DOHH2 (cell line): ENCODE results near the gene ZNF462.

Source experiments
- H3F3A ChIP-seq: fragments of 200-600 bp; sonication (generic), shearing (Covaris generic); 2 replicates; pipeline ENCODE4 v1.6.0; 2016; ENCODE audit warnings: antibody characterized with exemption, mild to moderate bottlenecking; ENCODE audit not compliant: control insufficient read depth, insufficient read depth
- H3K27ac ChIP-seq: fragments of 200-600 bp; sonication (generic); 2 replicates; pipeline ENCODE4 v1.5.1; 2014; ENCODE audit warnings: low read depth, mild to moderate bottlenecking, low read length, moderate library complexity
- H3K27me3 ChIP-seq: fragments of 200-600 bp; sonication (generic); 2 replicates; pipeline ENCODE4 v1.6.1; 2014; ENCODE audit warnings: mild to moderate bottlenecking, low read length, mixed read lengths; ENCODE audit not compliant: control insufficient read depth
- H3K36me3 ChIP-seq: fragments of 200-600 bp; sonication (generic); 2 replicates; pipeline ENCODE4 v1.6.1; 2014; ENCODE audit warnings: mild to moderate bottlenecking, low read length, moderate library complexity, mixed read lengths; ENCODE audit not compliant: control insufficient read depth
- H3K4me1 ChIP-seq: fragments of 200-600 bp; sonication (generic); 2 replicates; pipeline ENCODE4 v1.6.1; 2014; ENCODE audit warnings: mild to moderate bottlenecking, low read length, mixed read lengths; ENCODE audit not compliant: control insufficient read depth
- H3K4me2 ChIP-seq: fragments of 200-600 bp; sonication (generic); 2 replicates; pipeline ENCODE4 v1.6.0; 2014; ENCODE audit warnings: mild to moderate bottlenecking, low read length, moderate library complexity
- H3K4me3 ChIP-seq: fragments of 200-600 bp; sonication (generic); 2 replicates; pipeline ENCODE4 v1.5.1; 2014; ENCODE audit warnings: mild to moderate bottlenecking, low read length, mixed read lengths
- H3K79me2 ChIP-seq: fragments of 200-600 bp; sonication (generic); 2 replicates; pipeline ENCODE4 v1.6.1; 2014; ENCODE audit warnings: mild to moderate bottlenecking, low read length, mixed read lengths; ENCODE audit not compliant: control insufficient read depth
- H3K9me2 ChIP-seq: fragments of 200-600 bp; sonication (generic); replicated peaks from 2 replicates; pipeline ENCODE4 v1.6.1; 2014; ENCODE audit warnings: mild to moderate bottlenecking, low read length, mixed read lengths; ENCODE audit not compliant: control insufficient read depth
- H3K9me3 ChIP-seq: fragments of 200-600 bp; sonication (generic); 2 replicates; pipeline ENCODE4 v1.6.1; 2014; ENCODE audit warnings: antibody characterized with exemption, low read length, mixed read lengths; ENCODE audit not compliant: control insufficient read depth, insufficient read depth
- H4K20me1 ChIP-seq: fragments of 200-600 bp; sonication (generic); 2 replicates; pipeline ENCODE4 v1.6.0; 2014; ENCODE audit warnings: low read depth, mild to moderate bottlenecking, antibody characterized with exemption, low read length, moderate library complexity; ENCODE audit not compliant: control insufficient read depth, insufficient read depth
- EZH2phosphoT487 ChIP-seq: fragments of 200-600 bp; sonication (generic); IDR thresholded peaks from 2 replicates; pipeline ENCODE4 v1.6.1; 2017; ENCODE audit warnings: borderline replicate concordance, mild to moderate bottlenecking, antibody characterized with exemption, low read length, moderate library complexity, mixed read lengths
- TF ChIP-seq, protein P1 (sequence below): fragments of 200-600 bp; sonication (generic); IDR thresholded peaks from one replicate; pipeline ENCODE4 v1.5.1; 2014; ENCODE audit warnings: antibody characterized with exemption, mild to moderate bottlenecking, low read depth, low read length; ENCODE audit not compliant: poor library complexity, severe bottlenecking

The ZNF462 gene

DNA sequence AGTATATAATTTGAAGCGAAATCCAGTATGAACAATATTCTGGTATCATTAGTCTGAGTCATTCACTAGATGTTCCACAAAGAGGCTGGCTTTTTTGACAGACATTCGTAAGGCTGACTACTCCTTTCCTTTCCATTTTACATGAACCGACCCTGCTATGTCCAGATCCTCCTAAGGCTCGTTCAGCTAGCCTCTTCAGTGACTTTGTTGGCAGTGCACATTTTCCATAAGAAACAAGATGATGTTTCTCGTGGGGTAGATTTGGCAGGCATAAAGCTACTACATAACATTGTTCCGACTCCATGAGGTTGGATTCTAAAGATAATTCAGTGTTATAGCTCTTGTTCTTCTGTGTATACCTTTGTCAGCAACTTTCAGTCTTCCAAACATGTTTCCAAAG lies 49.0 kb downstream of the ZNF462 start:
- H3K27me3 ChIP-seq, result no peaks in the 10 kb centered on the region
- no peak overlapping the region for H3K4me3 ChIP-seq
- no peaks in the 10 kb centered on the region for H3K4me1 ChIP-seq
- no peaks in the 10 kb centered on the region for H3K79me2 ChIP-seq
- H3K36me3 ChIP-seq, result no peaks in the 10 kb centered on the region
- H4K20me1 ChIP-seq, result no peaks in the 10 kb centered on the region
- H3K9me2 ChIP-seq, result no peaks in the 10 kb centered on the region
- H3K27ac ChIP-seq, result no peak overlapping the region
- no peak overlapping the region for H3K4me2 ChIP-seq
- TF ChIP-seq, protein P1, sequence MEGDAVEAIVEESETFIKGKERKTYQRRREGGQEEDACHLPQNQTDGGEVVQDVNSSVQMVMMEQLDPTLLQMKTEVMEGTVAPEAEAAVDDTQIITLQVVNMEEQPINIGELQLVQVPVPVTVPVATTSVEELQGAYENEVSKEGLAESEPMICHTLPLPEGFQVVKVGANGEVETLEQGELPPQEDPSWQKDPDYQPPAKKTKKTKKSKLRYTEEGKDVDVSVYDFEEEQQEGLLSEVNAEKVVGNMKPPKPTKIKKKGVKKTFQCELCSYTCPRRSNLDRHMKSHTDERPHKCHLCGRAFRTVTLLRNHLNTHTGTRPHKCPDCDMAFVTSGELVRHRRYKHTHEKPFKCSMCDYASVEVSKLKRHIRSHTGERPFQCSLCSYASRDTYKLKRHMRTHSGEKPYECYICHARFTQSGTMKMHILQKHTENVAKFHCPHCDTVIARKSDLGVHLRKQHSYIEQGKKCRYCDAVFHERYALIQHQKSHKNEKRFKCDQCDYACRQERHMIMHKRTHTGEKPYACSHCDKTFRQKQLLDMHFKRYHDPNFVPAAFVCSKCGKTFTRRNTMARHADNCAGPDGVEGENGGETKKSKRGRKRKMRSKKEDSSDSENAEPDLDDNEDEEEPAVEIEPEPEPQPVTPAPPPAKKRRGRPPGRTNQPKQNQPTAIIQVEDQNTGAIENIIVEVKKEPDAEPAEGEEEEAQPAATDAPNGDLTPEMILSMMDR, result no peak
- no peak for TF ChIP-seq EZH2phosphoT487
- H3F3A ChIP-seq, result no peaks in the 10 kb centered on the region
- H3K9me3 ChIP-seq, result no peaks in the 10 kb centered on the region

DNA sequence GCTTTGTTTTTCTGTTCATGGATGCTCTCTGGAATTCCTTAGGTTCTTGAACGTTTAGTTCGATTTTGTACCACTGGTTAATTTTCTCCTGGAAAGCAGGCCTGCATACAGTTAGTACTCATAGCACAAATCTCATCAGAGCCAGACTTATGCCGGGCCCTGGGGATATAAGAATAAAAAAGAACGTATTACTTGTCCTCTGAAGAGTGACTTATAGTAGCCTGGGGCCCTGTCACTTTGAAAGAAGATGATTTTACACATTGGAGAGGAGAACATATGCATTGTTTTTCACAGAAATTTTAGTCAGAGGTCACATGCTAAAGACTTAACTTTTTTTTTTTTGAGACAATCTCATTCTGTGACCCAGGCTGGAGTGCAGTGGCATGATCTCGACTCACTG lies 50.3 kb downstream of the ZNF462 start:
- no peaks in the 10 kb centered on the region for H3K36me3 ChIP-seq

DNA sequence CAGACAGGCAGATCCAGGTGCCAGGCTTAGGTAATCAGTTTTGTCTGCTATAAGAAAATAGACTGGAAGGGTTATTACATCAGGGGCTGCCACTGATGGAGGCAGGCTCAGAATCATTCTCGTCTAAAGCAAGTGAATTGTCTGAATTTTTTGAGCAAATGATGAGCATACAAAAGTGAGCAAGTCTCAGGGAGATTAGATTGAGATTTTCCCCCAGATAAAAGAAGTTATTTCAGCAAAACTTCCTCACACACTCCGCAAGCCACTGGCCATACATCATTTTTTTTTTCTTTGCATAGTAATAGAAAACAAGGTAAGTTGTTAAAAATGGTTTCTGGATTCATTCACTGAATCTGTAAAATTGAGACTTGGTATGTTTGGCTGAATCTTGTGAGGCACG lies 52.9 kb downstream of the ZNF462 start:
- H3K4me1 ChIP-seq, result no peaks in the 10 kb centered on the region
- H3K79me2 ChIP-seq, result no peaks in the 10 kb centered on the region
- no peaks in the 10 kb centered on the region for H3K36me3 ChIP-seq
- no peaks in the 10 kb centered on the region for H3F3A ChIP-seq
- no peaks in the 10 kb centered on the region for H3K27me3 ChIP-seq
- no peak overlapping the region for H3K27ac ChIP-seq
- no peaks in the 10 kb centered on the region for H3K9me3 ChIP-seq
- no peaks in the 10 kb centered on the region for H4K20me1 ChIP-seq
- H3K4me2 ChIP-seq, result no peak overlapping the region
- no peaks in the 10 kb centered on the region for H3K9me2 ChIP-seq
- no peak for TF ChIP-seq EZH2phosphoT487
- TF ChIP-seq, protein P1, result no peak
- no peak overlapping the region for H3K4me3 ChIP-seq

More for the DNA sequence above, 50.3 kb downstream of the ZNF462 start:
- Histone ChIP-seq H3K4me3 (no peak overlapping the region), H4K20me1 (no peaks in the 10 kb centered on the region), H3K4me1 (no peaks in the 10 kb centered on the region), H3K79me2 (no peaks in the 10 kb centered on the region), H3K4me2 (no peak overlapping the region), H3F3A (no peaks in the 10 kb centered on the region), H3K9me3 (no peaks in the 10 kb centered on the region), H3K27me3 (no peaks in the 10 kb centered on the region), H3K27ac (no peak overlapping the region), H3K9me2 (no peaks in the 10 kb centered on the region)
- TF ChIP-seq, protein P1, result no peak
- no peak for TF ChIP-seq EZH2phosphoT487
